Measurements from ENCODE around the gene DNAJC3.

Gene DNAJC3

DNA sequence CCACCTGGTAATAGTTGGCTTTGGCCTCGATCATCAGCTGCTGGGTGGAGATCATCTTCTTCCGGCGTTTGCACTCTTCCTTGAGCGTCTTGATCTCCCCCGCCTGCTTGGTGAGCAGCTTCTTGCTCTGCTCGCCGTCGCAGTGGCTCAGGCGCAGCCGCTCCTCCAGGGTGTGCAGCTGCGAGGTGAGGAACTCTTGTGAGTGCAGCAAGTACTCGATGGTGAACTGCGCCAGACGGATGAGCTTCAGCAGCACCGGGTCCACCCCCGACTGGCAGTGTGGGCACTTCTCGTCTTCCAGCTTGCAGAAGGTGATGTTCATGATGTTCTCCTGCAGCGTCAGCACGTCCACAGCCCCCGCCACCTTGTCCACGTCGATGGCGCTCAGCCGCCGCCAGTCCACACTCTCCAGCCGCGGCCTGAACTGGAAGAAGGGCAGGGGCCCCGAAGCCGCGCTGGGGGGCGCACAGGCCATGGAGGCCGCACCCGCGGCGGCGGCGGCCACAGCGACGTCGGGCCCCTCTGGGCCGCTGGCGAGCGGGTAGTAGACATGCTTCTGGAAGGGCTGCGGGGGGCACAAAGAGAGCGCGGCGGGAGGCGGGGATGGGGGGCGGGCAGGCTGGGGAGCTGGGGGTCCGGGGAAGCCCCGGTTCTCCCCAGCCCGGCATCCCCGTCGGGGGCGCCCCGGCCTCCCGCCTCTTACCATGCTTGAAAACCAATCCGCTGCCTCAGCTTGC, 35.5 kb upstream of the DNAJC3 start:
- no peaks in the 10 kb centered on the region for H3F3A ChIP-seq (ENCODE audit: control insufficient read depth, insufficient read depth)
- no peaks in the 10 kb centered on the region for H3K36me3 ChIP-seq (ENCODE audit: control insufficient read depth, low read length)
- no peaks in the 10 kb centered on the region for H3K9me2 ChIP-seq (replicated peaks; ENCODE audit: control insufficient read depth, low read length)
- no peaks in the 10 kb centered on the region for H4K20me1 ChIP-seq (ENCODE audit: control insufficient read depth, insufficient read depth, low read depth, low read length)
- no peak overlapping the region for H3K4me3 ChIP-seq (ENCODE audit: low read length)
- no peak overlapping the region for H3K4me2 ChIP-seq (ENCODE audit: low read length)
- H3K27me3 ChIP-seq (ENCODE audit: control insufficient read depth, low read length) = peaks cover 7% of the 10 kb centered on the region
- no peaks in the 10 kb centered on the region for H3K79me2 ChIP-seq (ENCODE audit: control insufficient read depth, low read length)
- H3K9me3 ChIP-seq (ENCODE audit: control insufficient read depth, insufficient read depth, low read length) = no peaks in the 10 kb centered on the region
- H3K27ac ChIP-seq (ENCODE audit: low read depth, low read length) = no peak overlapping the region
- TF ChIP-seq, protein P1, sequence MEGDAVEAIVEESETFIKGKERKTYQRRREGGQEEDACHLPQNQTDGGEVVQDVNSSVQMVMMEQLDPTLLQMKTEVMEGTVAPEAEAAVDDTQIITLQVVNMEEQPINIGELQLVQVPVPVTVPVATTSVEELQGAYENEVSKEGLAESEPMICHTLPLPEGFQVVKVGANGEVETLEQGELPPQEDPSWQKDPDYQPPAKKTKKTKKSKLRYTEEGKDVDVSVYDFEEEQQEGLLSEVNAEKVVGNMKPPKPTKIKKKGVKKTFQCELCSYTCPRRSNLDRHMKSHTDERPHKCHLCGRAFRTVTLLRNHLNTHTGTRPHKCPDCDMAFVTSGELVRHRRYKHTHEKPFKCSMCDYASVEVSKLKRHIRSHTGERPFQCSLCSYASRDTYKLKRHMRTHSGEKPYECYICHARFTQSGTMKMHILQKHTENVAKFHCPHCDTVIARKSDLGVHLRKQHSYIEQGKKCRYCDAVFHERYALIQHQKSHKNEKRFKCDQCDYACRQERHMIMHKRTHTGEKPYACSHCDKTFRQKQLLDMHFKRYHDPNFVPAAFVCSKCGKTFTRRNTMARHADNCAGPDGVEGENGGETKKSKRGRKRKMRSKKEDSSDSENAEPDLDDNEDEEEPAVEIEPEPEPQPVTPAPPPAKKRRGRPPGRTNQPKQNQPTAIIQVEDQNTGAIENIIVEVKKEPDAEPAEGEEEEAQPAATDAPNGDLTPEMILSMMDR (IDR thresholded peaks at IDR 0.05; ENCODE audit: low read depth, low read length, poor library complexity, severe bottlenecking) = no peak
- TF ChIP-seq EZH2phosphoT487 (IDR thresholded peaks at IDR 0.05; ENCODE audit: borderline replicate concordance, low read length) = no peak
- no peaks in the 10 kb centered on the region for H3K4me1 ChIP-seq (ENCODE audit: control insufficient read depth, low read length)

- no peaks in the 10 kb centered on the region for H3F3A ChIP-seq (ENCODE audit: control insufficient read depth, insufficient read depth)
- peaks cover 7% of the 10 kb centered on the region for H3K27me3 ChIP-seq (ENCODE audit: control insufficient read depth, low read length)
- no peak overlapping the region for H3K4me3 ChIP-seq (ENCODE audit: low read length)
- TF ChIP-seq EZH2phosphoT487 (IDR thresholded peaks at IDR 0.05; ENCODE audit: borderline replicate concordance, low read length) = no peak
- TF ChIP-seq, protein P1 (IDR thresholded peaks at IDR 0.05; ENCODE audit: low read depth, low read length, poor library complexity, severe bottlenecking) = no peak
- no peaks in the 10 kb centered on the region for H3K9me3 ChIP-seq (ENCODE audit: control insufficient read depth, insufficient read depth, low read length)
- H3K79me2 ChIP-seq (ENCODE audit: control insufficient read depth, low read length) = no peaks in the 10 kb centered on the region
- no peak overlapping the region for H3K4me2 ChIP-seq (ENCODE audit: low read length)
- no peaks in the 10 kb centered on the region for H3K4me1 ChIP-seq (ENCODE audit: control insufficient read depth, low read length)
- no peaks in the 10 kb centered on the region for H3K36me3 ChIP-seq (ENCODE audit: control insufficient read depth, low read length)
- no peak overlapping the region for H3K27ac ChIP-seq (ENCODE audit: low read depth, low read length)
- no peaks in the 10 kb centered on the region for H3K9me2 ChIP-seq (replicated peaks; ENCODE audit: control insufficient read depth, low read length)
- no peaks in the 10 kb centered on the region for H4K20me1 ChIP-seq (ENCODE audit: control insufficient read depth, insufficient read depth, low read depth, low read length)
Observed at GRCh38 chr13:95642028-95642621, 34.8 kb upstream of the DNAJC3 start.

GRCh38 chr13:95642999-95643398, 33.9 kb upstream of the DNAJC3 start:
- H3K9me3 ChIP-seq (ENCODE audit: control insufficient read depth, insufficient read depth, low read length) = no peaks in the 10 kb centered on the region
- TF ChIP-seq EZH2phosphoT487 (IDR thresholded peaks at IDR 0.05; ENCODE audit: borderline replicate concordance, low read length) = no peak
- TF ChIP-seq, protein P1 (IDR thresholded peaks at IDR 0.05; ENCODE audit: low read depth, low read length, poor library complexity, severe bottlenecking) = no peak
- no peaks in the 10 kb centered on the region for H4K20me1 ChIP-seq (ENCODE audit: control insufficient read depth, insufficient read depth, low read depth, low read length)
- no peaks in the 10 kb centered on the region for H3K79me2 ChIP-seq (ENCODE audit: control insufficient read depth, low read length)
- H3F3A ChIP-seq (ENCODE audit: control insufficient read depth, insufficient read depth) = no peaks in the 10 kb centered on the region
- H3K4me2 ChIP-seq (ENCODE audit: low read length) = no peak overlapping the region
- H3K27me3 ChIP-seq (ENCODE audit: control insufficient read depth, low read length) = peaks cover 7% of the 10 kb centered on the region
- no peak overlapping the region for H3K4me3 ChIP-seq (ENCODE audit: low read length)
- H3K36me3 ChIP-seq (ENCODE audit: control insufficient read depth, low read length) = no peaks in the 10 kb centered on the region
- no peaks in the 10 kb centered on the region for H3K9me2 ChIP-seq (replicated peaks; ENCODE audit: control insufficient read depth, low read length)
- H3K4me1 ChIP-seq (ENCODE audit: control insufficient read depth, low read length) = no peaks in the 10 kb centered on the region
- no peak overlapping the region for H3K27ac ChIP-seq (ENCODE audit: low read depth, low read length)

Measured in DOHH2 (cell line).